ENCODE measurements around the gene LYZL4.

DNA sequence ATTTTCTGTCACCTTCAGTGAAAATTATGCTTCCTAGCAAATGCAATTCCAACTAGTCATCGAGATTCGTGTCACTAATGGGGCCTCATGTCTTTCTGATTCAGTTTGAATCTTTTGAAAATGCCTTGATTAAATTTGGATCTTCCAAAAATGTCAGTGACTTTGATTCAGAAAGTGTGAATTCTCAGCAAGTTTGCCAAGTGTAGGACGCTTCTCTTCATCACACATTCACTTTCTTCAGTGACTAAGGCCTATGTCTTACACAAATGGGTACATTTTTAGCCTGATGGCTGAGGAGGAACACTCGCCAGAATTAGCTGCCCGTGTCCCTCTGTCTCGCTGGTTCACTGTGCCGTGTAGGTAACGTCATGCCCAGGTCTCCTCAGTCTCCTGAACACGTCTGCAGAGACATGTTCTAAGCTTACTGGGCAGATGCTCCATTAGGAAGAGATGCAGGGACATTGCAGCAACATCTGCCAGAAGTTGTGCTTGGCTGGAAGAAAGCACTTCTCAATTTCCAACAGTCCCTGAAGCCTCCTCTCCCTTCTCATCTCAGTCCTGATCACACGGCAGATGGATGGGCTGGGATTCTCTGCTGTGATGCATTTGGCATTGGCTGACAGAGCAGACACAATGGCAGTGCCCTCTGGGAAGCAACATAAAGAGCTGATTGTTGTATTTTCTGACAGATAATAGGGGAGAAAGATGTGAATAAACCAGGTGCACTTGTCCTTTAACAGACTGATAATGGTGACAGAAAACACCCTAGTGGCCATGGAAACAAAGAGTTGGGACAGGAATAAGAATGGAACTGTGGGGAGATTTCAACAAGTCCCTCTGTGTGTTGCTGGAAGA is 29.1 kb upstream of the LYZL4 start:
- TF ChIP-seq GATA2 (IDR thresholded peaks at IDR 0.05; ENCODE audit: low read depth, low read length) (no peak), GATA3 (IDR thresholded peaks at IDR 0.05; ENCODE audit: low read depth, low read length) (no peak)
